DMS153 treated with DMSO at 0.1 percent for 48 hours (cell line): ENCODE results near the gene CITED1.
"Not testable (repeated sequence)": the region's sequence is repeated elsewhere in the genome, so short reads cannot be mapped to it uniquely, and the experiment has no call there.

Source experiments
- DNase-seq: peaks from one replicate; lab custom pipeline; 2025; ENCODE audit not compliant: unreplicated experiment; lab: John Stamatoyannopoulos, UW

CITED1 gene

GRCh38 chrX:72305286-72306084, at the start of gene CITED1:
Gene CITED1, minus strand, starts transcription at chrX:72305914. Its CDS starts 3,045 bp downstream, at chrX:72302869.
- no peak for DNase-seq

GRCh38 chrX:72352786-72353185, 47.1 kb upstream of the CITED1 start:
- no peak for DNase-seq

GRCh38 chrX:72351606-72352334, 46.1 kb upstream of the CITED1 start:
- DNase-seq: no peak

- DNase-seq: no peak
Measured at GRCh38 chrX:72349190-72349589, 43.5 kb upstream of the CITED1 start.

GRCh38 chrX:72348247-72348979, 42.7 kb upstream of the CITED1 start:
- no peak for DNase-seq

- DNase-seq: no peak
Measured at GRCh38 chrX:72347366-72347765, 41.7 kb upstream of the CITED1 start.

GRCh38 chrX:72346302-72346949, 40.7 kb upstream of the CITED1 start:
- DNase-seq: no peak

GRCh38 chrX:72340626-72341025, 34.9 kb upstream of the CITED1 start:
- no peak for DNase-seq

GRCh38 chrX:72340041-72340440, 34.3 kb upstream of the CITED1 start:
- DNase-seq: no peak

- no peak for DNase-seq
Measured at GRCh38 chrX:72330131-72330530, 24.4 kb upstream of the CITED1 start.

- DNase-seq: no peak
Measured at GRCh38 chrX:72326605-72327300, 21.0 kb upstream of the CITED1 start.

GRCh38 chrX:72319651-72320050, 13.9 kb upstream of the CITED1 start:
- DNase-seq: not testable (repeated sequence)

GRCh38 chrX:72317139-72317538, 11.4 kb upstream of the CITED1 start:
- no peak for DNase-seq

- no peak for DNase-seq
Measured at GRCh38 chrX:72316408-72317110, 10.8 kb upstream of the CITED1 start.

- no peak for DNase-seq
Measured at GRCh38 chrX:72314881-72315280, 9.2 kb upstream of the CITED1 start.

- DNase-seq: no peak
Measured at GRCh38 chrX:72313707-72314641, 8.3 kb upstream of the CITED1 start.

GRCh38 chrX:72312311-72312940, 6.7 kb upstream of the CITED1 start:
- no peak for DNase-seq

GRCh38 chrX:72309297-72310071, 3.8 kb upstream of the CITED1 start:
- DNase-seq: no peak
